HepG2 (cell line): ENCODE measurements around the gene TPI1. TPM values are rescaled to one million over a fixed set of nuclear protein-coding genes. Genes with fewer than 3 reads are reported as not detected.

Experiments
- CCDC6 ChIP-seq: sonication (generic); formaldehyde crosslinking; IDR thresholded peaks from 2 replicates; pipeline ENCODE4 v1.8.1; 2022; ENCODE audit warnings: mild to moderate bottlenecking, missing genetic modification reagents, moderate library complexity
- GFI1 ChIP-seq: sonication (generic); formaldehyde crosslinking; IDR thresholded peaks from 2 replicates; pipeline ENCODE4 v1.5.0; 2020; ENCODE audit warnings: missing genetic modification reagents, mild to moderate bottlenecking, borderline replicate concordance
- GZF1 ChIP-seq: sonication (generic); formaldehyde crosslinking; IDR thresholded peaks from 2 replicates; pipeline ENCODE4 v1.5.1; 2020; ENCODE audit warnings: mild to moderate bottlenecking, missing genetic modification reagents
- HMG20B ChIP-seq: conservative IDR thresholded peaks from 2 replicates; pipeline ENCODE4 v1.6.1; 2016; ENCODE audit warnings: missing genetic modification reagents, missing compliant biosample characterization
- HNRNPL ChIP-seq: fragments of 200-400 bp; formaldehyde crosslinking; IDR thresholded peaks from 2 replicates; pipeline ENCODE4 v1.6.1; 2017; ENCODE audit warnings: mild to moderate bottlenecking, low read depth, low read length
- MIXL1 ChIP-seq: IDR thresholded peaks from 2 replicates; pipeline ENCODE4 v1.6.1; 2016
- MYC ChIP-seq: sonication (generic); formaldehyde crosslinking; IDR thresholded peaks from 2 replicates; pipeline ENCODE4 v1.9.0; 2021; ENCODE audit warnings: missing genetic modification reagents, borderline replicate concordance
- NCOR1 ChIP-seq: fragments of 200-600 bp; sonication (generic); IDR thresholded peaks from 2 replicates; pipeline ENCODE4 v1.7.0; 2017; ENCODE audit warnings: antibody characterized with exemption, low read length, borderline replicate concordance
- POGZ ChIP-seq: sonication (generic); formaldehyde crosslinking; IDR thresholded peaks from 2 replicates; pipeline ENCODE4 v1.4.0; 2020; ENCODE audit warnings: mild to moderate bottlenecking, missing genetic modification reagents
- RELA ChIP-seq: sonication (generic); formaldehyde crosslinking; IDR thresholded peaks from 2 replicates; pipeline ENCODE4 v1.4.0; 2020; ENCODE audit warnings: missing genetic modification reagents
- U2AF1 ChIP-seq: fragments of 200-400 bp; formaldehyde crosslinking; optimal IDR thresholded peaks from 2 replicates; pipeline ENCODE3; 2017; ENCODE audit warnings: mild to moderate bottlenecking, low read depth, low read length
- ZNF230 ChIP-seq: sonication (generic); formaldehyde crosslinking; IDR thresholded peaks from 2 replicates; pipeline ENCODE4 v1.4.0; 2020; ENCODE audit warnings: mild to moderate bottlenecking, missing genetic modification reagents
- ZNF496 ChIP-seq: sonication (generic); formaldehyde crosslinking; IDR thresholded peaks from 2 replicates; pipeline ENCODE4 v1.8.1; 2023; ENCODE audit warnings: mild to moderate bottlenecking, moderate library complexity, missing genetic modification reagents; ENCODE audit not compliant: insufficient replicate concordance
- ZNF672 ChIP-seq: sonication (generic); formaldehyde crosslinking; IDR thresholded peaks from 2 replicates; pipeline ENCODE4 v1.8.1; 2022; ENCODE audit warnings: missing genetic modification reagents
- ZNF891 ChIP-seq: sonication (generic); formaldehyde crosslinking; IDR thresholded peaks from 2 replicates; pipeline ENCODE4 v1.5.0; 2020; ENCODE audit warnings: mild to moderate bottlenecking, missing genetic modification reagents
- polyA plus RNA-seq, 8 experiments: library from polyadenylated mRNA; depleted of rRNA in 3 of 8; stranded (reverse) in 7 of 8; unstranded in 1 of 8; fragments of >200 nt; fragmentation: Illumina TruSeq in 4 of 8; extraction: Trizol in 4 of 8; gene quantifications; 2 replicates each; pipeline versions ENCODE4 v1.2.1 to v1.2.3, GENCODE V29; 2011 to 2016; ENCODE audit warnings: low read depth in 4 of 8, missing spikeins in 1 of 8, mixed read lengths in 1 of 8; ENCODE audit not compliant: insufficient read depth in 1 of 8
- total RNA-seq, 5 experiments: library from RNA; depleted of rRNA; stranded (reverse); fragments of >200 nt; fragmentation: Illumina TruSeq; extraction: Trizol; gene quantifications; 2 replicates each; pipeline ENCODE4 v1.2.3, GENCODE V29; 2016; ENCODE audit warnings: low read depth in 1 of 5
- TF ChIP-seq, protein P1 (sequence below): sonication (generic); formaldehyde crosslinking; IDR thresholded peaks from 2 replicates; pipeline ENCODE4 v1.4.0; 2020; ENCODE audit warnings: missing genetic modification reagents
- TF ChIP-seq, protein P2 (sequence below): IDR thresholded peaks from 2 replicates; pipeline ENCODE4 v1.6.1; 2018; ENCODE audit warnings: missing genetic modification reagents
- TF ChIP-seq, protein P3 (sequence below): sonication (generic); formaldehyde crosslinking; IDR thresholded peaks from 2 replicates; pipeline ENCODE4 v1.5.1; 2020; ENCODE audit warnings: missing genetic modification reagents, mild to moderate bottlenecking, borderline replicate concordance
- TF ChIP-seq, protein P4 (sequence below): sonication (generic); formaldehyde crosslinking; IDR thresholded peaks from 2 replicates; pipeline ENCODE4 v1.5.1; 2020; ENCODE audit warnings: missing genetic modification reagents, mild to moderate bottlenecking, borderline replicate concordance

Gene TPI1
- total and polyA plus RNA-seq, 2 of the 13 experiments (the other 11 are each of a cell fraction or from before 2014, with no cell fraction given) = 945 to 2,535 TPM

DNA sequence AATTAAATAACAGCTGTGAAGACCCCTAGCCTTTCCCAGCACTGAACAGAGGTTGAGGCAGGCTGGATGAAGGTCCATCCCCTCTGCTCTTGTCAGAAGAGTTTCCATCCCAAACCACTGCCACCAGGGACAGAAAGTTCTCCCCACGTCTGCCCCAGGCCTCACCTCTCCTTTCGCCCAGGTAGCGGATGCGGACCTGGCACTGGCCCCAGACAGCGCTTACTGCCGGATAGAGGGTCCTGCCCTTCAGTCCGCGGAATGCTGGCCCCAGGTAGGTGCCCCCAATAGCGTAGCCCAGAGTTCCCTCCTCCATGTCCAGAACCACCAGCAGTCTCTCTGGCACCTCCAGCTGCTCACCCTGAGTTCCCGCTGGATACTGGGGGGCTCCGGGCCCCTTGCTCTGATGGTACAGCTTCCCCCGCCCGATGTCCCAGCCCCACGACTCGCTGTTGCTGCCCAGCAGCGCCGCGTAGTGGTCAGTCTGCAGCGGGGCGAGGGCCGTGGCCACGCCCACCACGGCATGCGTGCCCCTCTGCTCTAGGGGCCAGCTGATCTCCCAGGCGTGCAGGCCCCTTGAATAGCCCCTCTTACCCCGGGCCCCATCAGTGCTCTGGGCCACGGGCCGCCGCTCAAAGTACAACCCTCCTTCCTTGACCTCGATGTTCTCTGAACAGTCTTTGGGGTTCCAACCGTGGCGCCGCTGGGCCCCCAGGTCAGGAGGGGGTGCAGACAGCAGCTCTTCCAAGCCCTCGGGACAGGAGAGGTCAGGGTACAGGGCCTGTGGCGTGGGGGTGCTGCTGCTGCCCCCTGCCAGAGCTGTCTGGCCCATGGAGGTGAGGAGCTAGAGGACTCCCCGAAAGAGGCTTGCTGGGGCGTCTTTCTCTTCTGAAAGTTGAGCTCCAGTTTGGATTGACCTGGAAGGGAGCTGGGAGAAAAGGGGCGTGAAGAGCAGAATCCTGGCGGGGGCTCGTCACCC lies 5.0 kb downstream of the TPI1 start (continued):
- TF ChIP-seq, protein P1, sequence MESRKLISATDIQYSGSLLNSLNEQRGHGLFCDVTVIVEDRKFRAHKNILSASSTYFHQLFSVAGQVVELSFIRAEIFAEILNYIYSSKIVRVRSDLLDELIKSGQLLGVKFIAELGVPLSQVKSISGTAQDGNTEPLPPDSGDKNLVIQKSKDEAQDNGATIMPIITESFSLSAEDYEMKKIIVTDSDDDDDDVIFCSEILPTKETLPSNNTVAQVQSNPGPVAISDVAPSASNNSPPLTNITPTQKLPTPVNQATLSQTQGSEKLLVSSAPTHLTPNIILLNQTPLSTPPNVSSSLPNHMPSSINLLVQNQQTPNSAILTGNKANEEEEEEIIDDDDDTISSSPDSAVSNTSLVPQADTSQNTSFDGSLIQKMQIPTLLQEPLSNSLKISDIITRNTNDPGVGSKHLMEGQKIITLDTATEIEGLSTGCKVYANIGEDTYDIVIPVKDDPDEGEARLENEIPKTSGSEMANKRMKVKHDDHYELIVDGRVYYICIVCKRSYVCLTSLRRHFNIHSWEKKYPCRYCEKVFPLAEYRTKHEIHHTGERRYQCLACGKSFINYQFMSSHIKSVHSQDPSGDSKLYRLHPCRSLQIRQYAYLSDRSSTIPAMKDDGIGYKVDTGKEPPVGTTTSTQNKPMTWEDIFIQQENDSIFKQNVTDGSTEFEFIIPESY (CRISPR knock-in tag) = no peak; the same call in 1 of the 2 replicates
- peak; percentile 70 for TF ChIP-seq U2AF1
- TF ChIP-seq ZNF891 (CRISPR knock-in tag) = no peak
- TF ChIP-seq RELA (CRISPR knock-in tag) = no peak
- 0 out of 2 replicates have a peak, but pooled peaks have one; percentile 45 for TF ChIP-seq ZNF230 (CRISPR knock-in tag)
- no peak for TF ChIP-seq GZF1
- peak; percentile 91 for TF ChIP-seq MYC (CRISPR knock-in tag)
- no peak for TF ChIP-seq ZNF496 (CRISPR knock-in tag)
- TF ChIP-seq HNRNPL = peak; percentile 70
- TF ChIP-seq, protein P2, sequence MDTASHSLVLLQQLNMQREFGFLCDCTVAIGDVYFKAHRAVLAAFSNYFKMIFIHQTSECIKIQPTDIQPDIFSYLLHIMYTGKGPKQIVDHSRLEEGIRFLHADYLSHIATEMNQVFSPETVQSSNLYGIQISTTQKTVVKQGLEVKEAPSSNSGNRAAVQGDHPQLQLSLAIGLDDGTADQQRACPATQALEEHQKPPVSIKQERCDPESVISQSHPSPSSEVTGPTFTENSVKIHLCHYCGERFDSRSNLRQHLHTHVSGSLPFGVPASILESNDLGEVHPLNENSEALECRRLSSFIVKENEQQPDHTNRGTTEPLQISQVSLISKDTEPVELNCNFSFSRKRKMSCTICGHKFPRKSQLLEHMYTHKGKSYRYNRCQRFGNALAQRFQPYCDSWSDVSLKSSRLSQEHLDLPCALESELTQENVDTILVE = no peak
- no peak for TF ChIP-seq MIXL1 (CRISPR knock-in tag)
- TF ChIP-seq, protein P3, sequence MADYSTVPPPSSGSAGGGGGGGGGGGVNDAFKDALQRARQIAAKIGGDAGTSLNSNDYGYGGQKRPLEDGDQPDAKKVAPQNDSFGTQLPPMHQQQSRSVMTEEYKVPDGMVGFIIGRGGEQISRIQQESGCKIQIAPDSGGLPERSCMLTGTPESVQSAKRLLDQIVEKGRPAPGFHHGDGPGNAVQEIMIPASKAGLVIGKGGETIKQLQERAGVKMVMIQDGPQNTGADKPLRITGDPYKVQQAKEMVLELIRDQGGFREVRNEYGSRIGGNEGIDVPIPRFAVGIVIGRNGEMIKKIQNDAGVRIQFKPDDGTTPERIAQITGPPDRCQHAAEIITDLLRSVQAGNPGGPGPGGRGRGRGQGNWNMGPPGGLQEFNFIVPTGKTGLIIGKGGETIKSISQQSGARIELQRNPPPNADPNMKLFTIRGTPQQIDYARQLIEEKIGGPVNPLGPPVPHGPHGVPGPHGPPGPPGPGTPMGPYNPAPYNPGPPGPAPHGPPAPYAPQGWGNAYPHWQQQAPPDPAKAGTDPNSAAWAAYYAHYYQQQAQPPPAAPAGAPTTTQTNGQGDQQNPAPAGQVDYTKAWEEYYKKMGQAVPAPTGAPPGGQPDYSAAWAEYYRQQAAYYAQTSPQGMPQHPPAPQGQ = no peak
- TF ChIP-seq NCOR1 = no peak
- TF ChIP-seq HMG20B (CRISPR knock-in tag) = no peak
- TF ChIP-seq, protein P4, sequence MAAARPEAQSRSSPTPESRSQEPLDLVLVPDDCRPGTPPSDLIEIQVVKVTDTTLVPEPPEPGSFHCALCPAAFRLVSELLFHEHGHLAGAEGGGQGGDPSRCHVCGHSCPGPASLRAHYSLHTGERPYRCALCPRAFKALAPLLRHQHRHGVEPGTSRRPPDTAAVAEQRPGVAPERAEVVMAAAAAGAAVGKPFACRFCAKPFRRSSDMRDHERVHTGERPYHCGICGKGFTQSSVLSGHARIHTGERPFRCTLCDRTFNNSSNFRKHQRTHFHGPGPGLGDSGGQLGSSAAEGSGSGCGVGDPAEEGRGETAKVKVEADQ (CRISPR knock-in tag) = no peak
- peak; percentile 54 for TF ChIP-seq CCDC6 (CRISPR knock-in tag)
- TF ChIP-seq POGZ (CRISPR knock-in tag) = no peak
- TF ChIP-seq ZNF672 (CRISPR knock-in tag) = peak; percentile 86; the same call in 1 of the 2 replicates
- TF ChIP-seq GFI1 (CRISPR knock-in tag) = no peak
